ENCODE results near the gene RICTOR.

- TF ChIP-seq SP1 (IDR thresholded peaks at IDR 0.05): no peak
- TF ChIP-seq ZNF384 (IDR thresholded peaks at IDR 0.05): no peak
- TF ChIP-seq ELF4 (IDR thresholded peaks at IDR 0.05): no peak
- no peak for TF ChIP-seq NFRKB (IDR thresholded peaks at IDR 0.05)
- TF ChIP-seq BHLHE40 (IDR thresholded peaks at IDR 0.05; ENCODE audit: borderline replicate concordance): no peak
- TF ChIP-seq L3MBTL2 (conservative IDR thresholded peaks at IDR 0.05): no peak
- no peak for TF ChIP-seq FOXM1 (IDR thresholded peaks at IDR 0.05; ENCODE audit: borderline replicate concordance)
- no peak for TF ChIP-seq HDGF (IDR thresholded peaks at IDR 0.05; ENCODE audit: borderline replicate concordance)
- TF ChIP-seq FOXA1 (IDR thresholded peaks at IDR 0.05): no peak
- TF ChIP-seq CTBP1 (IDR thresholded peaks at IDR 0.05; ENCODE audit: borderline replicate concordance): no peak
- TF ChIP-seq SUZ12 (IDR thresholded peaks at IDR 0.05): no peak
- no peak for TF ChIP-seq LEF1 (IDR thresholded peaks at IDR 0.05; ENCODE audit: borderline replicate concordance)
- no peak for TF ChIP-seq TARDBP (IDR thresholded peaks at IDR 0.05)
Observed at GRCh38 chr5:39055027-39055767, 19.0 kb downstream of the RICTOR start.

All from HEK293T (cell line).